Measurements from ENCODE around the gene PRKG1.
"Not testable (repeated sequence)": the region's sequence is repeated elsewhere in the genome, so short reads cannot be mapped to it uniquely, and the experiment has no call there.

Gene PRKG1

GRCh38 chr10:51156926-51157325, 82.6 kb downstream of the PRKG1 start:
- in situ Hi-C loops (cut with MboI; ENCODE audit: low pct_unique_long_range_greater_than_20kb, low sequenced_read_pairs), result no loop called here
- DNase-seq, result no peak

- DNase-seq, result no peak
- in situ Hi-C loops (cut with MboI; ENCODE audit: low pct_unique_long_range_greater_than_20kb, low sequenced_read_pairs), result no loop called here
Observed at GRCh38 chr10:51158832-51159231, 84.5 kb downstream of the PRKG1 start.

- in situ Hi-C loops (cut with MboI; ENCODE audit: low pct_unique_long_range_greater_than_20kb, low sequenced_read_pairs), result no loop called here
- no peak for DNase-seq
Observed at GRCh38 chr10:51159841-51160240, 85.6 kb downstream of the PRKG1 start.

GRCh38 chr10:51162002-51162401, 87.7 kb downstream of the PRKG1 start:
- no peak for DNase-seq
- in situ Hi-C loops (cut with MboI; ENCODE audit: low pct_unique_long_range_greater_than_20kb, low sequenced_read_pairs), result no loop called here

GRCh38 chr10:51163380-51164049, 89.2 kb downstream of the PRKG1 start:
- in situ Hi-C loops (cut with MboI; ENCODE audit: low pct_unique_long_range_greater_than_20kb, low sequenced_read_pairs); DNase-seq: not testable (repeated sequence)

- DNase-seq, result no peak
- in situ Hi-C loops (cut with MboI; ENCODE audit: low pct_unique_long_range_greater_than_20kb, low sequenced_read_pairs), result no loop called here
Observed at GRCh38 chr10:51168086-51168815, 94.0 kb downstream of the PRKG1 start.

GRCh38 chr10:51169111-51169510, 94.8 kb downstream of the PRKG1 start:
- no peak for DNase-seq
- in situ Hi-C loops (cut with MboI; ENCODE audit: low pct_unique_long_range_greater_than_20kb, low sequenced_read_pairs), result no loop called here

- in situ Hi-C loops (cut with MboI; ENCODE audit: low pct_unique_long_range_greater_than_20kb, low sequenced_read_pairs), result no loop called here
- no peak for DNase-seq
Observed at GRCh38 chr10:51170518-51171245, 96.4 kb downstream of the PRKG1 start.

GRCh38 chr10:51171946-51172345, 97.7 kb downstream of the PRKG1 start:
- DNase-seq, result no peak
- in situ Hi-C loops (cut with MboI; ENCODE audit: low pct_unique_long_range_greater_than_20kb, low sequenced_read_pairs), result no loop called here

GRCh38 chr10:51176976-51177695, 102.8 kb downstream of the PRKG1 start:
- in situ Hi-C loops (cut with MboI; ENCODE audit: low pct_unique_long_range_greater_than_20kb, low sequenced_read_pairs), result no loop called here
- no peak for DNase-seq

GRCh38 chr10:51178634-51179033, 104.3 kb downstream of the PRKG1 start:
- in situ Hi-C loops (cut with MboI; ENCODE audit: low pct_unique_long_range_greater_than_20kb, low sequenced_read_pairs), result no loop called here
- no peak for DNase-seq

- in situ Hi-C loops (cut with MboI; ENCODE audit: low pct_unique_long_range_greater_than_20kb, low sequenced_read_pairs), result no loop called here
- DNase-seq, result no peak
Observed at GRCh38 chr10:51180141-51180540, 105.9 kb downstream of the PRKG1 start.

GRCh38 chr10:51183783-51184182, 109.5 kb downstream of the PRKG1 start:
- in situ Hi-C loops (cut with MboI; ENCODE audit: low pct_unique_long_range_greater_than_20kb, low sequenced_read_pairs), result no loop called here
- DNase-seq, result no peak

- no peak for DNase-seq
- in situ Hi-C loops (cut with MboI; ENCODE audit: low pct_unique_long_range_greater_than_20kb, low sequenced_read_pairs), result no loop called here
Observed at GRCh38 chr10:51186361-51186760, 112.1 kb downstream of the PRKG1 start.

- in situ Hi-C loops (cut with MboI; ENCODE audit: low pct_unique_long_range_greater_than_20kb, low sequenced_read_pairs), result no loop called here
- no peak for DNase-seq
Observed at GRCh38 chr10:51188008-51188407, 113.7 kb downstream of the PRKG1 start.

- no peak for DNase-seq
- in situ Hi-C loops (cut with MboI; ENCODE audit: low pct_unique_long_range_greater_than_20kb, low sequenced_read_pairs), result no loop called here
Observed at GRCh38 chr10:51188866-51189265, 114.6 kb downstream of the PRKG1 start.

GRCh38 chr10:51196508-51197175, 122.4 kb downstream of the PRKG1 start:
- in situ Hi-C loops (cut with MboI; ENCODE audit: low pct_unique_long_range_greater_than_20kb, low sequenced_read_pairs), result no loop called here

GRCh38 chr10:51198170-51198569, 123.9 kb downstream of the PRKG1 start:
- DNase-seq, result no peak
- in situ Hi-C loops (cut with MboI; ENCODE audit: low pct_unique_long_range_greater_than_20kb, low sequenced_read_pairs), result no loop called here

More at GRCh38 chr10:51196508-51197175, 122.4 kb downstream of the PRKG1 start:
- no peak for DNase-seq

GRCh38 chr10:51201947-51202346, 127.7 kb downstream of the PRKG1 start:
- in situ Hi-C loops (cut with MboI; ENCODE audit: low pct_unique_long_range_greater_than_20kb, low sequenced_read_pairs), result no loop called here
- DNase-seq, result no peak

Measured in KBM-7 (cell line).